HL-60 (cell line): ENCODE results near the gene CDCA4.

ENCODE experiments used
- DNase-seq, 2 experiments: peaks; one replicate each; pipeline ENCODE4 v3.0.0-alpha.2; 2010 to 2020; ENCODE audit warnings: low read depth in 1 of 2, low spot score in 1 of 2
- H3K27ac ChIP-seq: fragments of 250-450 bp; sonication (Bioruptor Pico); replicated peaks from 2 replicates; pipeline ENCODE4 v1.5.1; 2020; ENCODE audit warnings: mild to moderate bottlenecking, moderate library complexity
- H3K27me3 ChIP-seq: fragments of 250-450 bp; sonication (Bioruptor Pico); 2 replicates; pipeline ENCODE4 v1.5.1; 2021; ENCODE audit warnings: mild to moderate bottlenecking, moderate library complexity; ENCODE audit not compliant: insufficient read depth, poor library complexity, severe bottlenecking
- H3K4me3 ChIP-seq: replicated peaks from 2 replicates; pipeline ENCODE4 v1.5.1; 2011; ENCODE audit warnings: mild to moderate bottlenecking, control low read depth, low read length; ENCODE audit not compliant: insufficient read depth
- CTCF ChIP-seq: IDR thresholded peaks from one replicate; pipeline ENCODE4 v1.5.1; 2011; ENCODE audit warnings: low read length, control low read depth, inconsistent platforms; ENCODE audit not compliant: insufficient read depth
- GABPA ChIP-seq: IDR thresholded peaks from 2 replicates; pipeline ENCODE4 v1.6.1; 2012; ENCODE audit warnings: low read depth
- POLR2AphosphoS5 ChIP-seq: IDR thresholded peaks from 2 replicates; pipeline ENCODE4 v1.6.1; 2012; ENCODE audit warnings: low read depth
- REST ChIP-seq: IDR thresholded peaks from 2 replicates; pipeline ENCODE4 v1.6.1; 2012; ENCODE audit warnings: low read depth; ENCODE audit not compliant: insufficient replicate concordance
- SPI1 ChIP-seq: IDR thresholded peaks from 2 replicates; pipeline ENCODE4 v1.6.1; 2012; ENCODE audit warnings: low read depth, mild to moderate bottlenecking, borderline replicate concordance

The CDCA4 gene

GRCh38 chr14:105012171-105012985, 8.5 kb downstream of the CDCA4 start:
- Histone ChIP-seq H3K27me3 (no peaks in the 10 kb centered on the region), H3K4me3 (no peak overlapping the region), H3K27ac (no peak overlapping the region)
- TF ChIP-seq GABPA (no peak), CTCF (peak; percentile 38)
- peak in 1 of 2 experiments; percentile 61 for DNase-seq

- no peak for DNase-seq
- no peak for TF ChIP-seq CTCF
- TF ChIP-seq SPI1: no peak
- no peak for TF ChIP-seq REST
- TF ChIP-seq GABPA: no peak
- TF ChIP-seq POLR2AphosphoS5: no peak
- Histone ChIP-seq H3K27me3 (no peaks in the 10 kb centered on the region), H3K27ac (no peak overlapping the region), H3K4me3 (no peak overlapping the region)
These were observed 9.4 kb downstream of the CDCA4 start for GRCh38 chr14:105011312-105011990.

GRCh38 chr14:105010891-105011291, 10.0 kb downstream of the CDCA4 start:
- Histone ChIP-seq H3K27me3 (no peaks in the 10 kb centered on the region), H3K27ac (no peak overlapping the region), H3K4me3 (no peak overlapping the region)
- TF ChIP-seq SPI1 (no peak), POLR2AphosphoS5 (no peak), CTCF (no peak)
- DNase-seq: no peak

- Histone ChIP-seq H3K27ac (no peak overlapping the region), H3K4me3 (no peak overlapping the region), H3K27me3 (no peaks in the 10 kb centered on the region)
- no peak for DNase-seq
- no peak for TF ChIP-seq POLR2AphosphoS5
- no peak for TF ChIP-seq CTCF
- TF ChIP-seq REST: no peak
- TF ChIP-seq GABPA: no peak
- TF ChIP-seq SPI1: no peak
These were observed 10.8 kb downstream of the CDCA4 start for GRCh38 chr14:105010106-105010505.
